ENCODE measurements around the gene COMMD6. TPM values are rescaled to one million over a fixed set of nuclear protein-coding genes. Genes with fewer than 3 reads are reported as not detected.

Gene COMMD6
- total RNA-seq, 2 experiments from 2014 or later: 211 to 217 TPM

GRCh38 chr13:75486146-75487062 lies 51.2 kb downstream of the COMMD6 start:
- no peak overlapping the region for H3K4me3 ChIP-seq (ENCODE audit: low read length)
- no peak for TF ChIP-seq CTCF (IDR thresholded peaks at IDR 0.05)
- Mint-ChIP-seq H3K27me3 (peaks cover 80% of the 10 kb centered on the region), H3K36me3 (ENCODE audit: low read depth) (peaks cover 4% of the 10 kb centered on the region), H3K27ac (no peak overlapping the region), H3K4me1 (ENCODE audit: low read depth) (peaks cover 7% of the 10 kb centered on the region), H3K4me3 (no peak overlapping the region), H3K9me3 (no peaks in the 10 kb centered on the region)
- DNase-seq (no peak), ATAC-seq (ENCODE audit: poor library complexity) (no peak)
- H3K9me3 ChIP-seq (ENCODE audit: control insufficient read depth in 1 of 2, insufficient read depth in 1 of 2, low read length in 2 of 2): peaks cover 0 to 5% of the 10 kb centered on the region in 2 experiments
- peaks cover 2% of the 10 kb centered on the region for H3K4me1 ChIP-seq (ENCODE audit: insufficient read depth, low read length)
- ChIA-PET POLR2A (no interaction called here), CTCF (no interaction called here)
- no peaks in the 10 kb centered on the region for H3K36me3 ChIP-seq (ENCODE audit: insufficient read depth, low read length)
- no peak overlapping the region for H3K27ac ChIP-seq (ENCODE audit: low read depth in 1 of 2, low read length in 2 of 2)
- peaks cover 22 to 54% of the 10 kb centered on the region in 2 experiments for H3K27me3 ChIP-seq (ENCODE audit: control insufficient read depth in 1 of 2, insufficient read depth in 2 of 2, low read length in 2 of 2)
- intact Hi-C loops (cut with DNase I, micrococcal nuclease): no loop called here

- Histone ChIP-seq H3K36me3 (ENCODE audit: insufficient read depth, low read length) (no peaks in the 10 kb centered on the region), H3K27me3 (ENCODE audit: control insufficient read depth in 1 of 2, insufficient read depth in 2 of 2, low read length in 2 of 2) (peaks cover 30 to 58% of the 10 kb centered on the region in 2 experiments), H3K9me3 (ENCODE audit: control insufficient read depth in 1 of 2, insufficient read depth in 1 of 2, low read length in 2 of 2) (peaks cover 0 to 10% of the 10 kb centered on the region in 2 experiments), H3K27ac (ENCODE audit: low read depth in 1 of 2, low read length in 2 of 2) (no peak overlapping the region), H3K4me3 (ENCODE audit: low read length) (no peak overlapping the region), H3K4me1 (ENCODE audit: insufficient read depth, low read length) (peaks cover 11% of the 10 kb centered on the region)
- POLR2A ChIA-PET: no interaction called here
- Mint-ChIP-seq H3K27ac (no peak overlapping the region), H3K4me1 (ENCODE audit: low read depth) (peaks cover 10% of the 10 kb centered on the region), H3K4me3 (no peak overlapping the region), H3K36me3 (ENCODE audit: low read depth) (peaks cover 4% of the 10 kb centered on the region), H3K27me3 (peaks cover 81% of the 10 kb centered on the region), H3K9me3 (no peaks in the 10 kb centered on the region)
- ATAC-seq (ENCODE audit: poor library complexity): no peak
- CTCF ChIA-PET: no interaction called here
- no peak for TF ChIP-seq CTCF (IDR thresholded peaks at IDR 0.05)
- intact Hi-C loops (cut with DNase I, micrococcal nuclease): no loop called here
- no peak for DNase-seq
Observed at GRCh38 chr13:75485286-75486062, 52.2 kb downstream of the COMMD6 start.

GRCh38 chr13:75482820-75483079 lies 54.9 kb downstream of the COMMD6 start:
- peaks cover 12% of the 10 kb centered on the region for H3K4me1 Mint-ChIP-seq (ENCODE audit: low read depth)
- Histone ChIP-seq H3K27ac (ENCODE audit: low read depth in 1 of 2, low read length in 2 of 2) (no peak overlapping the region), H3K9me3 (ENCODE audit: control insufficient read depth in 1 of 2, insufficient read depth in 1 of 2, low read length in 2 of 2) (peaks cover 0 to 10% of the 10 kb centered on the region in 2 experiments), H3K4me1 (ENCODE audit: insufficient read depth, low read length) (peaks cover 12% of the 10 kb centered on the region), H3K27me3 (ENCODE audit: control insufficient read depth in 1 of 2, insufficient read depth in 2 of 2, low read length in 2 of 2) (peaks cover 41 to 78% of the 10 kb centered on the region in 2 experiments), H3K36me3 (ENCODE audit: insufficient read depth, low read length) (no peaks in the 10 kb centered on the region), H3K4me3 (ENCODE audit: low read length) (peak overlapping the region; percentile 76)
- ATAC-seq (ENCODE audit: poor library complexity): no peak
- DNase-seq: no peak
- peaks cover 93% of the 10 kb centered on the region for H3K27me3 Mint-ChIP-seq
- no peak overlapping the region for H3K27ac Mint-ChIP-seq
- H3K9me3 Mint-ChIP-seq: no peaks in the 10 kb centered on the region
- POLR2A ChIA-PET: no interaction called here
- peak overlapping the region; percentile 98 for H3K4me3 Mint-ChIP-seq
- intact Hi-C loops (cut with DNase I, micrococcal nuclease): loop anchor here (5.0 kb wide), 2 partner anchors 55 to 65 kb away; partner anchors contain the start of genes COMMD6 (in 1 of the 2) and UCHL3 (in 1 of the 2)
- CTCF ChIA-PET: interaction anchor here (0.9 to 1.1 kb wide), 2 partner anchors 50 to 72 kb away, joined by 3 to 4 read pairs; no protein-coding TSS in a partner anchor
- peaks cover 4% of the 10 kb centered on the region for H3K36me3 Mint-ChIP-seq (ENCODE audit: low read depth)
- TF ChIP-seq CTCF (IDR thresholded peaks at IDR 0.05): peak; percentile 16

All from CD4-positive, alpha-beta T cell (primary cell).